ENCODE results near the gene TP73.

TP73 gene

GRCh38 chr1:3651026-3651929, 1.0 kb upstream of the TP73 start:
- H3K4me3 ChIP-seq (ENCODE audit: low read depth, low read length): no peak overlapping the region
- TF ChIP-seq CTCF (IDR thresholded peaks at IDR 0.05; ENCODE audit: low read depth, low read length): no peak

GRCh38 chr1:3652548-3653285, 401 bp downstream of the TP73 start:
- H3K4me3 ChIP-seq (ENCODE audit: low read depth, low read length): no peak overlapping the region

GRCh38 chr1:3653286-3653618, 936 bp downstream of the TP73 start:
- H3K4me3 ChIP-seq (ENCODE audit: low read depth, low read length): no peak overlapping the region
- TF ChIP-seq CTCF (IDR thresholded peaks at IDR 0.05; ENCODE audit: low read depth, low read length): no peak

More at GRCh38 chr1:3652548-3653285, 401 bp downstream of the TP73 start:
- no peak for TF ChIP-seq CTCF (IDR thresholded peaks at IDR 0.05; ENCODE audit: low read depth, low read length)

- no peak for TF ChIP-seq CTCF (IDR thresholded peaks at IDR 0.05; ENCODE audit: low read depth, low read length)
- H3K4me3 ChIP-seq (ENCODE audit: low read depth, low read length): no peak overlapping the region
Measured at GRCh38 chr1:3654549-3655281, 2.4 kb downstream of the TP73 start.

GRCh38 chr1:3656450-3657095, 4.3 kb downstream of the TP73 start:
- H3K4me3 ChIP-seq (ENCODE audit: low read depth, low read length): no peak overlapping the region
- no peak for TF ChIP-seq CTCF (IDR thresholded peaks at IDR 0.05; ENCODE audit: low read depth, low read length)

GRCh38 chr1:3657096-3657475, 4.8 kb downstream of the TP73 start:
- no peak for TF ChIP-seq CTCF (IDR thresholded peaks at IDR 0.05; ENCODE audit: low read depth, low read length)
- no peak overlapping the region for H3K4me3 ChIP-seq (ENCODE audit: low read depth, low read length)

Data from WI38 (cell line).